ENCODE measurements around the gene ARHGAP44.
A peak's percentile ranks its signal among the peaks of the same experiment; 100 is the strongest.

Gene ARHGAP44

GRCh38 chr17:12998461-12998860, 209.2 kb downstream of the ARHGAP44 start:
- no peak for DNase-seq

- DNase-seq: no peak
Observed at GRCh38 chr17:12998874-12999273, 209.6 kb downstream of the ARHGAP44 start.

- DNase-seq: no peak
Observed at GRCh38 chr17:13000561-13000960, 211.3 kb downstream of the ARHGAP44 start.

- no peak for DNase-seq
Observed at GRCh38 chr17:13001991-13002615, 212.8 kb downstream of the ARHGAP44 start.

- peak; percentile 50 for DNase-seq
Observed at GRCh38 chr17:13002761-13003453, 213.6 kb downstream of the ARHGAP44 start.

GRCh38 chr17:13003454-13003851, 214.2 kb downstream of the ARHGAP44 start:
- DNase-seq: no peak

- no peak for DNase-seq
Observed at GRCh38 chr17:13003927-13004326, 214.6 kb downstream of the ARHGAP44 start.

GRCh38 chr17:13004336-13004735, 215.0 kb downstream of the ARHGAP44 start:
- DNase-seq: no peak

- DNase-seq: no peak
Observed at GRCh38 chr17:13005530-13005929, 216.2 kb downstream of the ARHGAP44 start.

- DNase-seq: no peak
Observed at GRCh38 chr17:13008461-13008860, 219.2 kb downstream of the ARHGAP44 start.

GRCh38 chr17:13010959-13011358, 221.7 kb downstream of the ARHGAP44 start:
- no peak for DNase-seq

- no peak for DNase-seq
Observed at GRCh38 chr17:13014801-13015200, 225.5 kb downstream of the ARHGAP44 start.

GRCh38 chr17:13016881-13017654, 227.8 kb downstream of the ARHGAP44 start:
- no peak for DNase-seq

- DNase-seq: peak; percentile 93
Observed at GRCh38 chr17:13017655-13018459, 228.6 kb downstream of the ARHGAP44 start, which contains the start of gene ELAC2. TSS of gene ELAC2 (minus strand) at chr17:13018027. CDS start at chr17:13017947, 80 bp downstream.

GRCh38 chr17:13024016-13024415, 234.7 kb downstream of the ARHGAP44 start:
- no peak for DNase-seq

- peak; percentile 72 for DNase-seq
Observed at GRCh38 chr17:13024526-13025257, 235.4 kb downstream of the ARHGAP44 start.

GRCh38 chr17:13025258-13025627, 235.9 kb downstream of the ARHGAP44 start:
- DNase-seq: no peak

GRCh38 chr17:13025687-13026086, 236.4 kb downstream of the ARHGAP44 start:
- DNase-seq: no peak

GRCh38 chr17:13027246-13027645, 237.9 kb downstream of the ARHGAP44 start:
- DNase-seq: no peak

- DNase-seq: no peak
Observed at GRCh38 chr17:13029340-13029739, 240.0 kb downstream of the ARHGAP44 start.

GRCh38 chr17:13030056-13030455, 240.8 kb downstream of the ARHGAP44 start:
- no peak for DNase-seq

All from activated T-cell treated with anti-CD3 and anti-CD28 coated beads, Interleukin-2, amount 50 U/mL, for 1 hour (primary cell).